ENCODE data around the gene SHCBP1. TPM values are rescaled to one million over a fixed set of nuclear protein-coding genes. Genes with fewer than 3 reads are reported as not detected.

Gene SHCBP1
- total and polyA plus RNA-seq, 2 of the 13 experiments (the other 11 are each of a cell fraction or from before 2014, with no cell fraction given) = 15.7 to 33.0 TPM

DNA sequence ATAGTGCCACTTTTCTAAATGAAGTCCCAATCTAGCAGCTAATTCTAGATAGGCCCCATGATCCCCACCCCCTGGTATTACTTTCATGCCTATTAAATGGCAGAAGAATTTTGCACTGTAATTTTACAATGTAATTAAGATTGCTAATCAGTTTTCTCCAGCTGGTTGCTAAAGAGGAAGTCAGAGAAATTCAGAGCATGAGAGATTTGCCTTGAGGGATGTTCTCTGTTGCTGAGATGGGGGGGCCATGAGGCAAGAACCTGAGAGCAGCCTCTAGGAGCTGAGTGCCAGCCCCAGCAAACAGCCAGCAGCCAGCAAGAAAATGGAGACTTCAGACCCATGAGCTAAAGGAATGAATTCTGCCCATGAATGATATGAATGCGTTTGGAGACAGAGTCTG, 38.9 kb downstream of the SHCBP1 start (continued):
- TF ChIP-seq, protein P1, sequence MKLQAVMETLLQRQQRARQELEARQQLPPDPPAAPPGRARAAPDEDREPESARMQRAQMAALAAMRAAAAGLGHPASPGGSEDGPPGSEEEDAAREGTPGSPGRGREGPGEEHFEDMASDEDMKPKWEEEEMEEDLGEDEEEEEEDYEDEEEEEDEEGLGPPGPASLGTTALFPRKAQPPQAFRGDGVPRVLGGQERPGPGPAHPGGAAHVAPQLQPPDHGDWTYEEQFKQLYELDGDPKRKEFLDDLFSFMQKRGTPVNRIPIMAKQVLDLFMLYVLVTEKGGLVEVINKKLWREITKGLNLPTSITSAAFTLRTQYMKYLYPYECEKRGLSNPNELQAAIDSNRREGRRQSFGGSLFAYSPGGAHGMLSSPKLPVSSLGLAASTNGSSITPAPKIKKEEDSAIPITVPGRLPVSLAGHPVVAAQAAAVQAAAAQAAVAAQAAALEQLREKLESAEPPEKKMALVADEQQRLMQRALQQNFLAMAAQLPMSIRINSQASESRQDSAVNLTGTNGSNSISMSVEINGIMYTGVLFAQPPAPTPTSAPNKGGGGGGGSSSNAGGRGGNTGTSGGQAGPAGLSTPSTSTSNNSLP (IDR thresholded peaks at IDR 0.05; ENCODE audit: low read depth, low read length) = no peak
- TF ChIP-seq ZNF761 (CRISPR knock-in tag; conservative IDR thresholded peaks at IDR 0.05) = no peak

DNA sequence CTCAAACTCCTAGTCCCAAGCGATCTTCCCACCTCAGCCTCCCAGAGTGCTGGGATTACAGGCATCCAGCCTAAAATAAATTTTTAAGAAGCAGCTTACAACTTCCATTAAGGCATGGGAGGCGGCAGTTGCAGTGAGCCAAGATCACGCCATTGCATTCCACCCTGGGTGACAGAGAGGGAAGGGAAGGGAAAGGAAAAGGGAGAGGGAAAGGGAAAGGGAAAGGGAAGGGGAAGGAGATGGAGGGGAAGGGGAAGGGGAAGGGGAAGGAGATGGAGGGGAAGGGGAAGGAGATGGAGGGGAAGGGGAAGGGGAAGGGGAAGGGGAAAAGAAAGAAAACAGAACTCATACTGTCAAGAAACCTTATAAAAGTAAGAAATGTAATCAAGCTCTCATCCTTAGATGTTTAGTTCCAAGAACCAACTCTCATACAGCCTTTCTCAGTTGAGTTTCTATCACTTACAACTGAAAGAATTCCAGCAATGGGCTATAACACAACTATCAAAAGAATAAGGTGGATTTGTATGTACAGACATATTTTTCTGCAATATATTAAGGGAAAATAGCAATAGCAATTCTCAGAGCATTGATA, 43.1 kb downstream of the SHCBP1 start:
- in situ Hi-C loops (cut with HindIII; ENCODE audit: extremely low pct_ligation_motif_present, low pct_unique_long_range_greater_than_20kb) (no loop called here), intact Hi-C loops (cut with micrococcal nuclease; ENCODE audit: unreplicated experiment) (no loop called here)
- WGBS (ENCODE audit: low lambda C conversion rate) = 97% methylated on average over 3 of the region's 3 CpGs
- TF ChIP-seq PCBP2 (optimal IDR thresholded peaks at IDR 0.05; ENCODE audit: low read depth, low read length, poor library complexity, severe bottlenecking) = peak; percentile 82
- no peak for TF ChIP-seq ZNF337 (CRISPR knock-in tag; IDR thresholded peaks at IDR 0.05; ENCODE audit: borderline replicate concordance, low read depth)
- TF ChIP-seq ZNF672 (CRISPR knock-in tag; IDR thresholded peaks at IDR 0.05) = no peak
- peak; percentile 96 for TF ChIP-seq PCBP1 (IDR thresholded peaks at IDR 0.05; ENCODE audit: borderline replicate concordance, low read depth, low read length)
- TF ChIP-seq HNRNPK (IDR thresholded peaks at IDR 0.05; ENCODE audit: low read depth, low read length, poor library complexity, severe bottlenecking) = peak; percentile 100
- TF ChIP-seq, protein P2, sequence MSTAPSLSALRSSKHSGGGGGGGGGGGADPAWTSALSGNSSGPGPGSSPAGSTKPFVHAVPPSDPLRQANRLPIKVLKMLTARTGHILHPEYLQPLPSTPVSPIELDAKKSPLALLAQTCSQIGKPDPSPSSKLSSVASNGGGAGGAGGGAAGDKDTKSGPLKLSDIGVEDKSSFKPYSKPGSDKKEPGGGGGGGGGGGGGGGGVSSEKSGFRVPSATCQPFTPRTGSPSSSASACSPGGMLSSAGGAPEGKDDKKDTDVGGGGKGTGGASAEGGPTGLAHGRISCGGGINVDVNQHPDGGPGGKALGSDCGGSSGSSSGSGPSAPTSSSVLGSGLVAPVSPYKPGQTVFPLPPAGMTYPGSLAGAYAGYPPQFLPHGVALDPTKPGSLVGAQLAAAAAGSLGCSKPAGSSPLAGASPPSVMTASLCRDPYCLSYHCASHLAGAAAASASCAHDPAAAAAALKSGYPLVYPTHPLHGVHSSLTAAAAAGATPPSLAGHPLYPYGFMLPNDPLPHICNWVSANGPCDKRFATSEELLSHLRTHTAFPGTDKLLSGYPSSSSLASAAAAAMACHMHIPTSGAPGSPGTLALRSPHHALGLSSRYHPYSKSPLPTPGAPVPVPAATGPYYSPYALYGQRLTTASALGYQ (CRISPR knock-in tag; IDR thresholded peaks at IDR 0.05) = no peak
- H3K27me3 ChIP-seq (ENCODE audit: control insufficient read depth in 1 of 2, insufficient read depth in 2 of 2, low read length in 2 of 2) = peaks cover 0 to under 1% of the 10 kb centered on the region in 2 experiments; a peak in 2 of 5 replicates
- no peaks in the 10 kb centered on the region for H3K79me2 ChIP-seq (ENCODE audit: insufficient read depth, low read length)
- POLR2A ChIA-PET = no interaction called here
- DNase-seq (ENCODE audit: low spot score) = no peak
- CTCF ChIA-PET (ENCODE audit: low intra/inter-chr PET ratio, low total read pairs) = no interaction called here
- no peak for ATAC-seq
- no TSS peak for BruUV-seq (replicated peaks)
- peaks cover 9% of the 10 kb centered on the region; the same call in 1 of the 2 replicates for H3K4me1 ChIP-seq (ENCODE audit: insufficient read depth, low read length)
- no peak overlapping the region for H3K27ac ChIP-seq (ENCODE audit: extremely low read length, insufficient read depth, low read length)
- H3K4me3 ChIP-seq (replicated peaks in 1 of 3; ENCODE audit: insufficient read depth in 1 of 3, low read depth in 2 of 3, low read length in 3 of 3) = no peak overlapping the region
- H3K9me3 ChIP-seq (ENCODE audit: low read length) = no peaks in the 10 kb centered on the region
- peaks cover 12 to 22% of the 10 kb centered on the region in 2 experiments for H3K36me3 ChIP-seq (replicated peaks in 1 of 2; ENCODE audit: control insufficient read depth in 1 of 2, insufficient read depth in 2 of 2, low read length in 2 of 2)
- no peak overlapping the region for H3K4me2 ChIP-seq (ENCODE audit: low read depth, low read length)
- H2AFZ ChIP-seq (ENCODE audit: low read length) = no peak overlapping the region
- no peak overlapping the region for H3K9ac ChIP-seq (ENCODE audit: insufficient read depth, low read depth, low read length)
- no peaks in the 10 kb centered on the region for H4K20me1 ChIP-seq (ENCODE audit: insufficient read depth, low read length)
- FAIRE-seq = no peak

Measured in HepG2 (cell line).